Dendritic cell treated with granulocyte-macrophage colony-stimulating factor and Interleukin-4, amounts not matched to agents 40 ng/mL and 50 ng/mL, for 4 days (primary cell): ENCODE data around the gene EPS8L2.
A peak's percentile ranks its signal among the peaks of the same experiment; 100 is the strongest.

ENCODE experiments used
- H3K27ac Mint-ChIP-seq: one replicate; pipeline ENCODE4 v1.8.0; 2022; ENCODE audit warnings: mild to moderate bottlenecking, mixed read lengths
- H3K27me3 Mint-ChIP-seq: one replicate; pipeline ENCODE4 v1.8.0; 2022; ENCODE audit warnings: mild to moderate bottlenecking, mixed read lengths
- H3K36me3 Mint-ChIP-seq: one replicate; pipeline ENCODE4 v1.8.0; 2022; ENCODE audit warnings: low read depth, mixed read lengths
- H3K4me1 Mint-ChIP-seq: one replicate; pipeline ENCODE4 v1.8.0; 2022; ENCODE audit warnings: low read depth, mixed read lengths
- H3K4me3 Mint-ChIP-seq: one replicate; pipeline ENCODE4 v1.8.0; 2022; ENCODE audit warnings: mild to moderate bottlenecking, moderate library complexity, mixed read lengths
- H3K9me3 Mint-ChIP-seq: one replicate; pipeline ENCODE4 v1.8.0; 2022; ENCODE audit warnings: mixed read lengths
- intact Hi-C: fragments of 100-400 bp; cut with micrococcal nuclease; formaldehyde crosslinking; loops from one replicate; pipeline ENCODE4 v1.15.0; 2022

The EPS8L2 gene

GRCh38 chr11:761526-762108 is 55.6 kb downstream of the EPS8L2 start:
- H3K27ac Mint-ChIP-seq: no peak overlapping the region

GRCh38 chr11:762421-763072 is 56.5 kb downstream of the EPS8L2 start:
- Mint-ChIP-seq H3K4me1 (peaks cover 41% of the 10 kb centered on the region), H3K27ac (peak overlapping the region; percentile 42), H3K9me3 (no peaks in the 10 kb centered on the region), H3K4me3 (no peak overlapping the region), H3K27me3 (no peaks in the 10 kb centered on the region), H3K36me3 (peaks cover 100% of the 10 kb centered on the region)
- intact Hi-C loops: no loop called here

More at GRCh38 chr11:761526-762108, 55.6 kb downstream of the EPS8L2 start:
- no peaks in the 10 kb centered on the region for H3K9me3 Mint-ChIP-seq
- H3K4me3 Mint-ChIP-seq: no peak overlapping the region
- no peaks in the 10 kb centered on the region for H3K27me3 Mint-ChIP-seq
- intact Hi-C loops: no loop called here
- H3K36me3 Mint-ChIP-seq: peaks cover 100% of the 10 kb centered on the region
- H3K4me1 Mint-ChIP-seq: peaks cover 31% of the 10 kb centered on the region

- no peak overlapping the region for H3K4me3 Mint-ChIP-seq
- H3K9me3 Mint-ChIP-seq: no peaks in the 10 kb centered on the region
- H3K27me3 Mint-ChIP-seq: no peaks in the 10 kb centered on the region
- intact Hi-C loops: no loop called here
- H3K4me1 Mint-ChIP-seq: peaks cover 41% of the 10 kb centered on the region
- peaks cover 99% of the 10 kb centered on the region for H3K36me3 Mint-ChIP-seq
- H3K27ac Mint-ChIP-seq: peak overlapping the region; percentile 42
Measured at GRCh38 chr11:763073-763463, 57.0 kb downstream of the EPS8L2 start.

DNA sequence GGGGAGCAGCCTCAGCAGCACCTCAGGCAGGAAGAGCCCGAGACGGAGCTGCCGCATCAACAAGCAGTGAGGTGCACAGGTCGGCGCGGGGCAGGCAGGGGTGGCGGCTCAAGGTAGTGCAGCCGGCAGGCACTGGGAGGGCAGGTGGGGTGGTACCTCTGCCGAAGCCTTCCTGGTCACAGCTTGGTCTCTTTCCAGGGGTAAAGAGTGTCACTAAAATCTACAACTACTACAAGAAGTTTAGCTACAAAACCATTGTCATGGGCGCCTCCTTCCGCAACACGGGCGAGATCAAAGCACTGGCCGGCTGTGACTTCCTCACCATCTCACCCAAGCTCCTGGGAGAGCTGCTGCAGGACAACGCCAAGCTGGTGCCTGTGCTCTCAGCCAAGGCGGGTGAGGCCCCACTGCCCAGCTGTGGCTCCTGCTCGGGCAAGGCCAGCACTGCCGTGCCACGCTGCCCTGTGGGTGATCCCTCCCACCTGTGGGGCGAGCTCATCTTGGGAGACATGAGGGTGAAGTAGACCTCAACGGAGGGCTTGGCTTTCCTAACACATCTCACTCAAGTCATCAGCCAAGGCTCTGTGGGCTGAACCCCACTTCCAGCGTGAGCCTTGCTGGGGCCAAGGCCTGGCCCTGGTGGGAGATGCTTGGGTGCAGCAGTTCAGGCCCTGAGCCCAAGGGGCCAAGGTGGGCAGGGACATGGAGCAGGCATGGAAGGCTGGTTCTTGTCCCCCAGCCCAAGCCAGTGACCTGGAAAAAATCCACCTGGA is 57.7 kb downstream of the EPS8L2 start:
- Mint-ChIP-seq H3K27me3 (no peaks in the 10 kb centered on the region), H3K4me1 (peaks cover 41% of the 10 kb centered on the region), H3K4me3 (no peak overlapping the region), H3K9me3 (no peaks in the 10 kb centered on the region), H3K27ac (peak overlapping the region; percentile 42), H3K36me3 (peaks cover 96% of the 10 kb centered on the region)
- intact Hi-C loops: no loop called here

GRCh38 chr11:764322-765024 is 58.4 kb downstream of the EPS8L2 start:
- Mint-ChIP-seq H3K36me3 (peaks cover 96% of the 10 kb centered on the region), H3K4me1 (peaks cover 41% of the 10 kb centered on the region)
- intact Hi-C loops: no loop called here

DNA sequence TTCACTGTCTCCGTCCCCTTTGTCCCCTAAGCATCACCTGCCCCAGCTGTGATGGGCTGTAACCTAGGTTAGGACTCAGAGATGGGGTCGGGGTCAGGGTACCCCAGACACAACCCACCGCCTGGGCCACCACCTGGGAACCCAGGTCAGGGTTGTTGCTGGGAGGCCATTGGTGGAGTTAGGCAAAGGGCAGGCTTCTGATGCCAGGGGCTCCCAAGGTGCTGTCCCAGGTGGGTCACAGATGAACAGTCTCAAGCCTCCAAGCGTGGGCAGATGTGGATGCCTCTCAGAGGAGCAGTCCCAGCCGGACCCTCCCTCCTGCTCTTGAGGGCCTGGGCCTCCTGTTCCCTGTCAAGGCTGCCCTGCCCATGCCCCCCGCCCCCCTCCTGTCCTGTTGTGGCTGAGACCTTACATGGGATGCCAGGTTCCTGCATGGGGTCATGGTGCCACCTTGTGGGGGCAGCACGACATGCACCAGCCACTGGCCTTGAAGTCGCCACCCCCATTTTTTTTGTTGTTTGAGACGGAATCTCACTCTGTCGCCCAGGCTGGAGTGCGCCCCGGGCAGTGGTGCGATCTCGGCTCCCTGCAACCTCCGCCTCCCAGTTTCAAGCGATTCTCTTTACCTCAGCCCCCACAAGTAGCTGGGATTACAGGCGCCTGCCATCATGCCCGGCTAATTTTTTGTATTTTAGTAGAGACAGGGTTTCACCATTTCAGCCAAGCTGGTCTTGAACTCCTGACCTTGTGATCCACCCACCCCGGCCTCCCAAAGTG is 59.2 kb downstream of the EPS8L2 start:
- no peak overlapping the region for H3K4me3 Mint-ChIP-seq
- intact Hi-C loops: no loop called here
- H3K4me1 Mint-ChIP-seq: peaks cover 41% of the 10 kb centered on the region
- H3K27me3 Mint-ChIP-seq: no peaks in the 10 kb centered on the region
- H3K27ac Mint-ChIP-seq: no peak overlapping the region
- no peaks in the 10 kb centered on the region for H3K9me3 Mint-ChIP-seq
- H3K36me3 Mint-ChIP-seq: peaks cover 96% of the 10 kb centered on the region

More at GRCh38 chr11:764322-765024, 58.4 kb downstream of the EPS8L2 start:
- Mint-ChIP-seq H3K9me3 (no peaks in the 10 kb centered on the region), H3K27me3 (no peaks in the 10 kb centered on the region), H3K4me3 (no peak overlapping the region), H3K27ac (no peak overlapping the region)

DNA sequence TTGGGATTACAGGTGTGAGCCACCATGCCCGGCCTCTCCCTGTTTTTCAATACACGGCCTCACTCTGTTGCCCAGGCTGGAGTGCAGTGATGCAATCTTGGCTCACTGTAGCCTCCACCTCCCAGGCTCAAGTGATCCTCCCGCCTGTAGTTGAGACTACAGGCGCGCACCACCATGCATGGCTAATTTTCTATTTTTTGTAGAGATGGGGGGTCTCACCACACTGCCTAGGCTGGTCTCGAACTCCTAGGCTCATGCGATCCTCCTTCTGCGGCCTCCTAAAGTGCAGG is 59.7 kb downstream of the EPS8L2 start:
- Mint-ChIP-seq H3K27ac (no peak overlapping the region), H3K36me3 (peaks cover 96% of the 10 kb centered on the region), H3K9me3 (no peaks in the 10 kb centered on the region), H3K4me1 (peaks cover 41% of the 10 kb centered on the region), H3K27me3 (no peaks in the 10 kb centered on the region), H3K4me3 (no peak overlapping the region)
- intact Hi-C loops: no loop called here

- peaks cover 41% of the 10 kb centered on the region for H3K4me1 Mint-ChIP-seq
- intact Hi-C loops: no loop called here
- peaks cover 96% of the 10 kb centered on the region for H3K36me3 Mint-ChIP-seq
- no peak overlapping the region for H3K4me3 Mint-ChIP-seq
- no peak overlapping the region for H3K27ac Mint-ChIP-seq
- H3K9me3 Mint-ChIP-seq: no peaks in the 10 kb centered on the region
- H3K27me3 Mint-ChIP-seq: no peaks in the 10 kb centered on the region
Measured at GRCh38 chr11:766106-766935, 60.3 kb downstream of the EPS8L2 start.

- peaks cover 96% of the 10 kb centered on the region for H3K36me3 Mint-ChIP-seq
- H3K4me3 Mint-ChIP-seq: no peak overlapping the region
- peaks cover 41% of the 10 kb centered on the region for H3K4me1 Mint-ChIP-seq
- no peak overlapping the region for H3K27ac Mint-ChIP-seq
- H3K27me3 Mint-ChIP-seq: no peaks in the 10 kb centered on the region
- H3K9me3 Mint-ChIP-seq: no peaks in the 10 kb centered on the region
- intact Hi-C loops: no loop called here
Measured at GRCh38 chr11:766936-767210, 60.8 kb downstream of the EPS8L2 start.

DNA sequence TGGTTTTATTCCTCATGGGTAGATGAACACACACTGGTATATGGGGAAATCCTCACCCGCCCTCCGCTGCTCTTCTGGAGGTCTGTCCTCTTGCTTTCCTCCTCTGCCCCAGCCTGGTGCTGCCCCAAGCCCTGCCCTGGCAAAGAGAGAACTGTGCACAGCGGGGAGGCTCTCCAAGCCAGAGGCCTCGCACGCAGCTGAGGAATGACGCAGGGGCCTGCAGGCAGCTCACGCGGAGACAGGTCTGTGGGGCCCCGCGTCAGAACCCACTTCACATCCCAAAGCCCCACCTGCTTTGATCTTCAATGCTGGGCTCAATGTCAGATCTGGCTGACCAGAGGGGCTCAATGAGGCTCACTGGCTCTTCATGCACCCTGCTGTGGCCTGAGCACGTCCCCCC is 61.2 kb downstream of the EPS8L2 start:
- H3K36me3 Mint-ChIP-seq: peaks cover 96% of the 10 kb centered on the region
- no peaks in the 10 kb centered on the region for H3K9me3 Mint-ChIP-seq

DNA sequence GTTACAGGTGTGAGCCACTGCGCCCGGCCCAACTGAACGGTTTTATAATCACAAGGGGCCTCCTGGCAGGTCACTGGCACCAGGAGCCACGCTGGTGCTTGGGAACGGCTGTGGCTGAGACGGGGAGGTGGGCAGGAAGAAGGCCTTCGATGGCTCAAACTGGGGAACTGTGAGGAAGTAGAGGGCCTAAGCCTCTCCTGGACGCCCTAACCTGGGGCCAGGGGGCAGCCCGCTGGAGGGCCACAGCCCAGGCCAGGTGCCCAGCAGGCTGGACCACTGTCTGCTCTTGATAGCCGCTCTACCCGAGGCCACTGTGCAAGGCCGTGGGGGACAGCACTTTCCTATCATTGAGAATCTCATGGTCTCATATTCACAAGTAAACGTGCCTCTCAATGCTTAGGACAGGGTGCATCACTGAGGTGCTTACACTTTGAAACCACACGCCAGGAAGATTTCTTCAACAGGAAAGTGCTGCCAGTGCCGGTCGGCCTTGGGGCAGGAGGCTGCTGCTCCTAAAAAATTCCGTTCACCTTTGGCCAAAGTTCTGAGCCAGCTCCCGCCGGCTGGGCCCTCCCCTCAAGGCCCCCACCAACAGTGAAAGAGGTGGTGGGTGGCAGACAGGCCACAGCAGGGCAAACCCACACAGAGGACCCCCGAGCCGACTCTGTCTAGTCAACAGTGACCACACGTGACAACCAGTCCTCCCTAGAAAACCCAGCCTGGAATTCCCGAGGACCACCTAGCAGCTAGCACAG is 64.0 kb downstream of the EPS8L2 start:
- peaks cover 96% of the 10 kb centered on the region for H3K36me3 Mint-ChIP-seq
- H3K4me3 Mint-ChIP-seq: no peak overlapping the region
- H3K27me3 Mint-ChIP-seq: no peaks in the 10 kb centered on the region
- H3K27ac Mint-ChIP-seq: no peak overlapping the region
- peaks cover 40% of the 10 kb centered on the region for H3K4me1 Mint-ChIP-seq
- H3K9me3 Mint-ChIP-seq: no peaks in the 10 kb centered on the region
- intact Hi-C loops: no loop called here

More for the DNA sequence above, 61.2 kb downstream of the EPS8L2 start:
- Mint-ChIP-seq H3K27ac (no peak overlapping the region), H3K4me1 (peaks cover 39% of the 10 kb centered on the region), H3K4me3 (no peak overlapping the region), H3K27me3 (no peaks in the 10 kb centered on the region)
- intact Hi-C loops: no loop called here

DNA sequence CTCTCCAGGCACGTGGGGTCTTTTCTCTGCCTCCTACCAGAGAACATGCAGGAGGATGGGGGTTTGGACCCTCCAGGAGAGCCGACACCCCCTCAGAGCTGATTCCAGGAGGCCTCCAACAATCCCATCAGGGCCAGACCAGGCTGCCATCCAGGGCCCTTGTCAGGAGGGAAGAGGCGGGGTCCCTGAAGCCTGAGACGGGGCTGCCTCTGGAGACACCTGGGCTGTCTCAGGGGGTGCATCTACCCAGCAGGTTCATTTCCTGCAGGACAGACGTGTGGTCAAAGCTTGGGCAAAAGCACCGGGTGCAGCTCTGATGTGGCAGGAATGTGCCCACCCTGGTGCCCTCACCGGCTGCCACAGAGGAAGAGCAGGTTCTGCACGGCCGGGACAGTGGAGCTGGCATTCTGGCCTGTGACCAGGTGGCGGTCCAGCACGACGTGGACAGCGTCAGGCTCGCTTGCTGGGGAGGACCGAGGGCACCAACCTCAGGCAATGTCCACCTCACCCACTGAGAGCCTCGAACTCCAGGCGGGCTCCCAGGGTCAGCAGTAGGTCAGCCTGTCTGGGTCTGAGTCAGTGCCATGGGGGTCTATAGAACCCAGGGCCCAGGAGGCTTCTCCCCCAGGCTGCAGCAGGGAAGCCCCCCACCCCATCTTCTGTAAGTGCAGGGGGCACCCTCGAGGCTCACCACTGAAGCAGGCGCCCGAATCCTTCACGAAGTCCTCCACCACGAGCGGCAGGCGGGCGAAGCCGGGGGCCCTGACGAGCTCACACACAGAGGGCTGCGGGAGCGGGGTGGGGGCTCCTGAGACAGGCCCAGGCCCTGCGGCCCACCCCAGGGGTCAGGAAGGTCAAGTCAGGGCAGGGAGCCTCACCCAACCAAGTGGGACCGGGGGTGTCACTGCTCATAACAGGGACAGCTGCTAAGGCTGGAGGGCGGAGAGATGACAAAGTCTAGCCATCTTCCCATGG is 64.9 kb downstream of the EPS8L2 start:
- Mint-ChIP-seq H3K27me3 (no peaks in the 10 kb centered on the region), H3K4me1 (peaks cover 40% of the 10 kb centered on the region), H3K9me3 (no peaks in the 10 kb centered on the region), H3K4me3 (no peak overlapping the region), H3K27ac (no peak overlapping the region), H3K36me3 (peaks cover 95% of the 10 kb centered on the region)
- intact Hi-C loops: no loop called here
